ENCODE data around the gene ZNRF3.
"Not testable (repeated sequence)": the region's sequence is repeated elsewhere in the genome, so short reads cannot be mapped to it uniquely, and the experiment has no call there.

ZNRF3 gene

GRCh38 chr22:28882878-28883656 lies at the start of gene ZNRF3:
ZNRF3 (plus strand) TSS chr22:28883572; CDS start chr22:28883767, 195 bp downstream.
- peak; percentile 91 for DNase-seq

- DNase-seq = no peak
Measured at GRCh38 chr22:28835630-28836189, 47.7 kb upstream of the ZNRF3 start.

- DNase-seq = no peak
Measured at GRCh38 chr22:28837640-28838039, 45.7 kb upstream of the ZNRF3 start.

GRCh38 chr22:28838971-28839370 lies 44.4 kb upstream of the ZNRF3 start:
- DNase-seq = no peak

GRCh38 chr22:28841111-28841510 lies 42.3 kb upstream of the ZNRF3 start:
- DNase-seq = no peak

- DNase-seq = no peak
Measured at GRCh38 chr22:28843633-28844032, 39.7 kb upstream of the ZNRF3 start.

- DNase-seq = not testable (repeated sequence)
Measured at GRCh38 chr22:28844277-28844676, 39.1 kb upstream of the ZNRF3 start.

GRCh38 chr22:28846994-28847393 lies 36.4 kb upstream of the ZNRF3 start:
- DNase-seq = no peak

GRCh38 chr22:28855355-28856094 lies 27.8 kb upstream of the ZNRF3 start:
- DNase-seq = no peak

GRCh38 chr22:28856095-28856455 lies 27.3 kb upstream of the ZNRF3 start:
- no peak for DNase-seq

- DNase-seq = no peak
Measured at GRCh38 chr22:28857288-28857687, 26.1 kb upstream of the ZNRF3 start.

- DNase-seq = no peak
Measured at GRCh38 chr22:28864878-28865596, 18.3 kb upstream of the ZNRF3 start.

GRCh38 chr22:28867191-28867590 lies 16.2 kb upstream of the ZNRF3 start:
- no peak for DNase-seq

GRCh38 chr22:28868389-28868788 lies 15.0 kb upstream of the ZNRF3 start:
- not testable (repeated sequence) for DNase-seq

GRCh38 chr22:28869736-28870135 lies 13.6 kb upstream of the ZNRF3 start:
- DNase-seq = no peak

GRCh38 chr22:28873183-28873963 lies 10.0 kb upstream of the ZNRF3 start:
- DNase-seq = no peak

- no peak for DNase-seq
Measured at GRCh38 chr22:28874061-28874460, 9.3 kb upstream of the ZNRF3 start.

GRCh38 chr22:28874811-28875320 lies 8.5 kb upstream of the ZNRF3 start:
- DNase-seq = no peak

- no peak for DNase-seq
Measured at GRCh38 chr22:28882545-28882877, 861 bp upstream of the ZNRF3 start.

- DNase-seq = no peak
Measured at GRCh38 chr22:28883657-28883916, 215 bp downstream of the ZNRF3 start.

GRCh38 chr22:28883917-28884746 lies 760 bp downstream of the ZNRF3 start:
- DNase-seq = no peak

Data from NCI-H2171 (cell line).